Neuronal stem cell (in vitro differentiated cells): ENCODE data around the gene SLC40A1.
A peak's percentile ranks its signal among the peaks of the same experiment; 100 is the strongest.

Experiments used
- DNase-seq: peaks from one replicate; pipeline ENCODE4 v3.0.0-alpha.2; 2013; ENCODE audit warnings: low spot score
- H2AFZ ChIP-seq: one replicate; pipeline ENCODE4 v1.6.1; 2013; ENCODE audit warnings: mild to moderate bottlenecking, low read length, inconsistent platforms
- H2AK5ac ChIP-seq: 2 replicates; pipeline ENCODE4 v1.6.1; 2013; ENCODE audit warnings: low read depth, mild to moderate bottlenecking, inconsistent platforms, low read length, moderate library complexity, mixed read lengths
- H2BK120ac ChIP-seq: 2 replicates; pipeline ENCODE4 v1.6.1; 2013; ENCODE audit warnings: low read depth, mild to moderate bottlenecking, inconsistent platforms, low read length, moderate library complexity, mixed read lengths
- H2BK12ac ChIP-seq: one replicate; pipeline ENCODE4 v1.6.1; 2013; ENCODE audit warnings: low read length, inconsistent platforms
- H2BK15ac ChIP-seq: 2 replicates; pipeline ENCODE4 v1.6.1; 2013; ENCODE audit warnings: mild to moderate bottlenecking, low read length, inconsistent platforms, mixed read lengths
- H2BK5ac ChIP-seq: one replicate; pipeline ENCODE4 v1.6.1; 2013; ENCODE audit warnings: inconsistent platforms, mild to moderate bottlenecking, low read length, moderate library complexity
- H3K14ac ChIP-seq: one replicate; pipeline ENCODE4 v1.6.1; 2013; ENCODE audit warnings: low read length, inconsistent platforms
- H3K18ac ChIP-seq: 2 replicates; pipeline ENCODE4 v1.6.1; 2013; ENCODE audit warnings: low read length, inconsistent platforms
- H3K23ac ChIP-seq: 2 replicates; pipeline ENCODE4 v1.6.1; 2013; ENCODE audit warnings: low read depth, mild to moderate bottlenecking, mixed read lengths, low read length, inconsistent platforms; ENCODE audit not compliant: poor library complexity
- H3K27ac ChIP-seq: replicated peaks from 3 replicates; pipeline ENCODE4 v1.5.1; 2013; ENCODE audit warnings: low read length, inconsistent platforms
- H3K27me3 ChIP-seq, 3 experiments: 2 replicates each; pipeline ENCODE4 v1.6.1; 2013; ENCODE audit warnings: low read length in 3 of 3, mild to moderate bottlenecking in 2 of 3, inconsistent platforms in 1 of 3, low read depth in 1 of 3, mixed read lengths in 1 of 3, moderate library complexity in 1 of 3; ENCODE audit not compliant: control insufficient read depth in 3 of 3, insufficient read depth in 3 of 3
- H3K36me3 ChIP-seq, 2 donors: replicated peaks in 1 of 2; 2 replicates each; pipeline ENCODE4 v1.6.1; 2013; ENCODE audit warnings: low read length in 2 of 2; ENCODE audit not compliant: control insufficient read depth in 2 of 2, insufficient read depth in 2 of 2
- H3K4ac ChIP-seq: 2 replicates; pipeline ENCODE4 v1.6.1; 2013; ENCODE audit warnings: inconsistent platforms, mild to moderate bottlenecking, low read length, moderate library complexity
- H3K4me1 ChIP-seq, 2 donors: 1 replicate in 1 of 2; 2 replicates in 1 of 2; pipeline ENCODE4 v1.6.1; 2013; ENCODE audit warnings: low read length in 2 of 2, low read depth in 1 of 2; ENCODE audit not compliant: control insufficient read depth in 2 of 2, insufficient read depth in 1 of 2
- H3K4me2 ChIP-seq: one replicate; pipeline ENCODE4 v1.6.1; 2013; ENCODE audit warnings: mild to moderate bottlenecking, low read length, inconsistent platforms; ENCODE audit not compliant: insufficient read depth, poor library complexity, severe bottlenecking
- H3K4me3 ChIP-seq, 2 donors: 2 replicates each; pipeline ENCODE4 v1.5.1; 2013; ENCODE audit warnings: low read length in 2 of 2, mild to moderate bottlenecking in 2 of 2, inconsistent platforms in 1 of 2, moderate library complexity in 1 of 2
- H3K79me1 ChIP-seq: one replicate; pipeline ENCODE4 v1.6.1; 2013; ENCODE audit warnings: low read depth, mild to moderate bottlenecking, inconsistent platforms, low read length, moderate library complexity
- H3K9ac ChIP-seq: one replicate; pipeline ENCODE4 v1.6.1; 2013; ENCODE audit warnings: mild to moderate bottlenecking, low read depth, low read length, inconsistent platforms; ENCODE audit not compliant: poor library complexity
- H3K9me3 ChIP-seq, 2 donors: replicated peaks in 1 of 2; 2 replicates each; pipeline versions ENCODE3 to v1.6.1; 2013; ENCODE audit warnings: low read length in 2 of 2, mild to moderate bottlenecking in 2 of 2, inconsistent platforms in 1 of 2, low read depth in 1 of 2, mixed read lengths in 1 of 2, moderate library complexity in 1 of 2; ENCODE audit not compliant: control insufficient read depth in 2 of 2, insufficient read depth in 1 of 2
- H4K8ac ChIP-seq: one replicate; pipeline ENCODE4 v1.6.1; 2013; ENCODE audit warnings: low read depth, mild to moderate bottlenecking, inconsistent platforms, low read length, moderate library complexity
- H4K91ac ChIP-seq: one replicate; pipeline ENCODE4 v1.6.1; 2013; ENCODE audit warnings: low read length, low read depth, mild to moderate bottlenecking, inconsistent platforms; ENCODE audit not compliant: poor library complexity
- WGBS, 2 donors: extraction: QIAGEN DNeasy Blood & Tissue Kit; methylation state at CpG; one replicate each; pipeline ENCODE4 v1.1.7; 2013; ENCODE audit warnings: missing lambda C conversion rate in 2 of 2, mixed read lengths in 1 of 2; ENCODE audit not compliant: insufficient read length in 2 of 2, insufficient replicate concordance in 1 of 2; ENCODE audit errors: extremely low coverage in 2 of 2; 5-methylcytosine and 5-hydroxymethylcytosine counted together

The SLC40A1 gene

DNA sequence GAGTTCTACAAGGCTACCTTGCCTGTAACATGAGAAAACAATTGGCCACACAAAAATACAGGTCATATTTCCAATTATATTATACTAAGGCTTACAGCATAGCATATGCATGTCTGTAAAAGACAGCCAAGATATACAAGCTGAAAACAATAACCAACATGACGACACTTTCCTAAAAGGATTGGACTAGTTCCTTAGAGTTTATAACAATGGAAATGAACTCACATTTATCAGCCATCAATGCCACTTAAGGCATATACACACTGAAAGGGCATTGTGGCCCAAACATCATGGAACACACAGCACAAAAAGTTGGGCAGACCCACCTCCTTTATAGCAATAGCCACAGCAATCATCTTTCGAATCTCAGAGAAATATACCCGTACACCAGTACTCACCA is 52.0 kb downstream of the SLC40A1 start:
- Histone ChIP-seq H2BK12ac (no peak overlapping the region), H2AFZ (no peak overlapping the region), H2BK120ac (no peak overlapping the region), H2BK5ac (no peak overlapping the region), H3K9ac (no peak overlapping the region), H4K91ac (no peak overlapping the region), H3K27ac (no peak overlapping the region), H3K14ac (no peak overlapping the region), H3K9me3 (no peaks in the 10 kb centered on the region), H4K8ac (no peak overlapping the region), H3K4me2 (no peak overlapping the region), H2AK5ac (no peak overlapping the region), H3K4me1 (no peaks in the 10 kb centered on the region), H3K36me3 (no peaks in the 10 kb centered on the region), H3K4ac (no peak overlapping the region), H2BK15ac (no peak overlapping the region), H3K79me1 (no peaks in the 10 kb centered on the region), H3K23ac (no peak overlapping the region), H3K27me3 (no peaks in the 10 kb centered on the region), H3K18ac (no peak overlapping the region), H3K4me3 (no peak overlapping the region)
- no peak for DNase-seq
- WGBS, 2 donors, result no CpG with 5 or more reads among the region's 3 CpGs

DNA sequence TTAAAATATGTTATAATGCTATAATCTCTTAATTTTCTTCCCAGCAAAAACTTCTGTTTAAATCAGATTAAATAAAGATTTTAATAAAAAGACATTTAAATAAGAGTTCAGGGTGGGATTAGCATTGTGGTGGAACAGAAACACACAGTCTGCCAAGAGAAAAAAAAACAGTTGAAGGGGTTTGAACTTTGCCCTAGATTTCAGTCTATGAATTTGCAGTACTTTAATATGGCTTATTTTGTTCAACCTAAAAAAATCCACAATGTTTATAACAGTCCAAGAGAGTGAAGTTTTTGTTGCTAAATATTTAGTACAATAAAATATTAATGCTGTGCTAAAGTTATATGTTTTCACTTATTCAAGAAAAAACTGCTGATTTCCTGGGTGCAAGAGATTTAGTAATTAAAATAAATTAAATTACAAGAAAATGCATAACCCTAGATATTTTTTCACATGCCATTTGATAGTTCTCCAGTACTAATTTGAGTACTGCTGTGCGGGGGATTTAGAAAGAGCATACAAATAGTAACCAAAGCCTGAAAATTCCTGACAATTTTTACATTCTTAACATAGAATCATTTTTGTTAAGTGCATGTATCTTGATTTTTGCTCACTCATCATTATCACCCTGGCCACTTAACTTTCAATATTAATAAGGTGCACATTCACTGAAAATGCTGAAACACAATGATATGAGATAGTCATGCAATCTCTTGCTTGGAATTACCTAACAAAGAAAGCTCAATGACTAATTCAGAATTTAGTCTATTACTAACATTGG is 52.6 kb downstream of the SLC40A1 start:
- no peak overlapping the region for H2AK5ac ChIP-seq
- H3K4me3 ChIP-seq, result no peak overlapping the region
- no peak overlapping the region for H3K18ac ChIP-seq
- WGBS, 2 donors, result no CpG with 5 or more reads among the region's 1 CpG
- no peak overlapping the region for H2AFZ ChIP-seq
- no peak overlapping the region for H3K14ac ChIP-seq
- H4K8ac ChIP-seq, result no peak overlapping the region
- H4K91ac ChIP-seq, result no peak overlapping the region
- H2BK12ac ChIP-seq, result no peak overlapping the region
- no peaks in the 10 kb centered on the region for H3K9me3 ChIP-seq
- H3K27ac ChIP-seq, result no peak overlapping the region
- H3K23ac ChIP-seq, result no peak overlapping the region
- no peak overlapping the region for H3K9ac ChIP-seq
- H3K36me3 ChIP-seq, result no peaks in the 10 kb centered on the region
- H2BK5ac ChIP-seq, result no peak overlapping the region
- no peaks in the 10 kb centered on the region for H3K79me1 ChIP-seq
- no peak overlapping the region for H3K4ac ChIP-seq
- DNase-seq, result no peak
- H2BK120ac ChIP-seq, result no peak overlapping the region
- H3K4me2 ChIP-seq, result no peak overlapping the region
- H3K4me1 ChIP-seq, result peaks cover 0 to under 1% of the 10 kb centered on the region in 2 donors
- H3K27me3 ChIP-seq, result no peaks in the 10 kb centered on the region
- H2BK15ac ChIP-seq, result no peak overlapping the region

DNA sequence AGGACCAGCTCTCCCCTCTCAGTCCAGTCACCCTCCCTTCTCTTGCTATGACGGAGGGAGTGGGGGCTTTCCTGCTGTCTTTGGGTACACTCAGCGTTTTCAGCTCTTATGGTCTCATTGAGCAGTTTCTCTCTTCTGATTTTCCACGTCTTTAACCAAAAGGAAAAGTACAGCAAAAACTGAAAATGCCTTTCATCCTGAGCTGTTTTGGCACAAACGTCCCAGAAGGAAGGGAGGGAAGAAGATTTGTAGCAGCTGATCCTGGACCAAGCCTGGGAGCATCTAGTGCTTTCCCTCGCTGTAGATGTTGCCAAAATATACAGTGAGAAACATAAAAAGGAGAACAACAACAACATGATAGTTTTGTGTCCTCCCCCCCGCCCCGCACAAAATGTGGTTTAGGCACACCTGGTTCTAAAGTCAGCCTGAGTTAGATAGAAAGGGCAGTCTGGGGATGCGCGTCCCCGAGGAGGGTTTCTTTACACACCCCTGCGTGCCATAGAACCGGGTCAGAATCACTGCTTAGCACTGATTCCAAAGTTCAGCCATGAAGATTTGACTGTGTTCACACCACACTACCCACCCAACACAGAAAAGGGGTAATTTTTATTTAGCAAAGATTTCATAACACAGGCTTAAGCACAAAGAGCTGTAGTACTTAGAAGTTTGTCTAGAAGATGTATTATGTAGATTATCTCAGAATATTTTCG is 53.4 kb downstream of the SLC40A1 start:
- no CpG with 5 or more reads among the region's 13 CpGs for WGBS, 2 donors
- H3K4me1 ChIP-seq, result peaks cover 0 to 4% of the 10 kb centered on the region in 2 donors
- H2AK5ac ChIP-seq, result no peak overlapping the region
- no peak overlapping the region for H3K9ac ChIP-seq
- H3K18ac ChIP-seq, result no peak overlapping the region
- H3K23ac ChIP-seq, result no peak overlapping the region
- H2BK12ac ChIP-seq, result no peak overlapping the region
- no peak overlapping the region for H2BK15ac ChIP-seq
- no peaks in the 10 kb centered on the region for H3K27me3 ChIP-seq
- DNase-seq, result no peak
- no peak overlapping the region for H4K8ac ChIP-seq
- H3K4ac ChIP-seq, result no peak overlapping the region
- H3K36me3 ChIP-seq, result no peaks in the 10 kb centered on the region
- H2AFZ ChIP-seq, result peak overlapping the region; percentile 59
- H3K9me3 ChIP-seq, result no peaks in the 10 kb centered on the region
- no peak overlapping the region for H3K14ac ChIP-seq
- no peak overlapping the region for H3K4me2 ChIP-seq
- no peak overlapping the region for H2BK120ac ChIP-seq
- no peaks in the 10 kb centered on the region for H3K79me1 ChIP-seq
- H3K27ac ChIP-seq, result no peak overlapping the region
- no peak overlapping the region for H2BK5ac ChIP-seq
- no peak overlapping the region for H4K91ac ChIP-seq
- H3K4me3 ChIP-seq, result no peak overlapping the region

DNA sequence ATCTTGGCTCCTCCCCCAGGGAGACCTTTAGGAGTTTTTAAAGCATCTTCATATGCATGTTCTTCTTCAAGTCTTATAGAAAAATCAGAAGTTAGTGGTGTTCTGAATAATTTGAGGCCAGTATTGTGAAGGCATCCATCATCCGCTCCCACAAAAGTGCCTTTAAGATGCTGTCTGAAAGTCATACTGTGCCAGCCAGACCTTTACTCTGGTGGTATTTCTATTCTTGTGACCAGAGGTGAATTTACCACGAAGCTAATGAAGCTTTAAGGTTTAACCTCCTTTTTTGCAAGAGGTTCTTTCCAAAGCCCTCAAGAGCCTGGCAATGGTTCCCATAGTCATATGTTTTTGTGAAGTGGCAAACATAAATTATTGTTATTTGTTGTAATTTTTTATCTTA is 54.3 kb downstream of the SLC40A1 start:
- WGBS, 2 donors, result no CpG with 5 or more reads among the region's 2 CpGs
- no peaks in the 10 kb centered on the region for H3K79me1 ChIP-seq
- no peaks in the 10 kb centered on the region for H3K9me3 ChIP-seq

More for the DNA sequence above, 54.3 kb downstream of the SLC40A1 start:
- Histone ChIP-seq H2BK120ac (no peak overlapping the region), H3K36me3 (no peaks in the 10 kb centered on the region), H3K14ac (no peak overlapping the region), H2BK12ac (no peak overlapping the region), H3K18ac (no peak overlapping the region), H2AFZ (no peak overlapping the region), H3K23ac (no peak overlapping the region), H2AK5ac (no peak overlapping the region), H3K27ac (no peak overlapping the region), H3K27me3 (no peaks in the 10 kb centered on the region), H3K4me3 (no peak overlapping the region), H4K8ac (no peak overlapping the region), H4K91ac (no peak overlapping the region), H3K4me1 (peaks cover 0 to 4% of the 10 kb centered on the region in 2 donors), H3K4me2 (no peak overlapping the region), H2BK15ac (no peak overlapping the region), H2BK5ac (no peak overlapping the region), H3K9ac (no peak overlapping the region), H3K4ac (no peak overlapping the region)
- no peak for DNase-seq
